Loucy (cell line): Measurements from ENCODE around the gene SH3PXD2A.

Source experiments
- H2AFZ ChIP-seq: fragments of 200-600 bp; sonication (generic); 2 replicates; pipeline ENCODE4 v1.6.0; 2016; ENCODE audit warnings: antibody characterized with exemption, mild to moderate bottlenecking, low read length, moderate library complexity
- H3F3A ChIP-seq: fragments of 200-600 bp; 2 replicates; pipeline ENCODE4 v1.6.0; 2016; ENCODE audit warnings: antibody characterized with exemption, low read depth, mild to moderate bottlenecking
- H3K27me3 ChIP-seq: fragments of 200-600 bp; sonication (generic); 2 replicates; pipeline ENCODE4 v1.6.1; 2014; ENCODE audit warnings: low read length, mild to moderate bottlenecking; ENCODE audit not compliant: insufficient read depth, poor library complexity, severe bottlenecking
- H3K36me3 ChIP-seq: fragments of 200-600 bp; sonication (generic); 2 replicates; pipeline ENCODE4 v1.6.1; 2016; ENCODE audit warnings: low read length; ENCODE audit not compliant: insufficient read depth
- H3K4me1 ChIP-seq: fragments of 200-600 bp; sonication (generic); 2 replicates; pipeline ENCODE4 v1.5.1; 2014; ENCODE audit warnings: low read length, mild to moderate bottlenecking; ENCODE audit not compliant: insufficient read depth, poor library complexity, severe bottlenecking
- H3K4me2 ChIP-seq: fragments of 200-600 bp; sonication (generic); 2 replicates; pipeline ENCODE4 v1.6.0; 2014; ENCODE audit warnings: antibody characterized with exemption, low read length, low read depth, mild to moderate bottlenecking; ENCODE audit not compliant: poor library complexity, severe bottlenecking
- H3K4me3 ChIP-seq: fragments of 200-600 bp; sonication (generic); 2 replicates; pipeline ENCODE4 v1.5.1; 2014; ENCODE audit warnings: low read length, mild to moderate bottlenecking, mixed read lengths; ENCODE audit not compliant: poor library complexity, severe bottlenecking
- H3K79me2 ChIP-seq: fragments of 200-600 bp; sonication (generic); 2 replicates; pipeline ENCODE4 v1.6.1; 2014; ENCODE audit warnings: low read length; ENCODE audit not compliant: insufficient read depth
- H3K9ac ChIP-seq: fragments of 200-600 bp; sonication (generic); 2 replicates; pipeline ENCODE4 v1.6.0; 2014; ENCODE audit warnings: mild to moderate bottlenecking, low read depth, low read length, moderate library complexity; ENCODE audit not compliant: poor library complexity, severe bottlenecking
- H3K9me2 ChIP-seq: fragments of 200-600 bp; sonication (generic); replicated peaks from 2 replicates; pipeline ENCODE4 v1.6.1; 2016; ENCODE audit warnings: low read depth, low read length, mixed read lengths
- H3K9me3 ChIP-seq: fragments of 200-600 bp; sonication (generic); 2 replicates; pipeline ENCODE4 v1.6.1; 2014; ENCODE audit warnings: mild to moderate bottlenecking, antibody characterized with exemption, low read length, low read depth; ENCODE audit not compliant: insufficient read depth
- H4K20me1 ChIP-seq: fragments of 200-600 bp; sonication (generic); 2 replicates; pipeline ENCODE4 v1.6.0; 2014; ENCODE audit warnings: antibody characterized with exemption, low read length, mild to moderate bottlenecking; ENCODE audit not compliant: insufficient read depth, poor library complexity, severe bottlenecking
- EZH2phosphoT487 ChIP-seq: fragments of 200-600 bp; IDR thresholded peaks from 2 replicates; pipeline ENCODE4 v1.6.1; 2018; ENCODE audit warnings: antibody characterized with exemption, mild to moderate bottlenecking, moderate library complexity, borderline replicate concordance
- TF ChIP-seq, protein P1 (sequence below): fragments of 200-600 bp; sonication (generic); conservative IDR thresholded peaks from 2 replicates; pipeline ENCODE4 v1.5.1; 2014; ENCODE audit warnings: mild to moderate bottlenecking, antibody characterized with exemption, low read length

Gene SH3PXD2A

GRCh38 chr10:103619424-103620351 is 235.7 kb downstream of the SH3PXD2A start:
- Histone ChIP-seq H3K4me2 (no peak overlapping the region), H3K36me3 (peaks cover 7% of the 10 kb centered on the region; the same call in 1 of the 2 replicates), H3K27me3 (no peaks in the 10 kb centered on the region)

DNA sequence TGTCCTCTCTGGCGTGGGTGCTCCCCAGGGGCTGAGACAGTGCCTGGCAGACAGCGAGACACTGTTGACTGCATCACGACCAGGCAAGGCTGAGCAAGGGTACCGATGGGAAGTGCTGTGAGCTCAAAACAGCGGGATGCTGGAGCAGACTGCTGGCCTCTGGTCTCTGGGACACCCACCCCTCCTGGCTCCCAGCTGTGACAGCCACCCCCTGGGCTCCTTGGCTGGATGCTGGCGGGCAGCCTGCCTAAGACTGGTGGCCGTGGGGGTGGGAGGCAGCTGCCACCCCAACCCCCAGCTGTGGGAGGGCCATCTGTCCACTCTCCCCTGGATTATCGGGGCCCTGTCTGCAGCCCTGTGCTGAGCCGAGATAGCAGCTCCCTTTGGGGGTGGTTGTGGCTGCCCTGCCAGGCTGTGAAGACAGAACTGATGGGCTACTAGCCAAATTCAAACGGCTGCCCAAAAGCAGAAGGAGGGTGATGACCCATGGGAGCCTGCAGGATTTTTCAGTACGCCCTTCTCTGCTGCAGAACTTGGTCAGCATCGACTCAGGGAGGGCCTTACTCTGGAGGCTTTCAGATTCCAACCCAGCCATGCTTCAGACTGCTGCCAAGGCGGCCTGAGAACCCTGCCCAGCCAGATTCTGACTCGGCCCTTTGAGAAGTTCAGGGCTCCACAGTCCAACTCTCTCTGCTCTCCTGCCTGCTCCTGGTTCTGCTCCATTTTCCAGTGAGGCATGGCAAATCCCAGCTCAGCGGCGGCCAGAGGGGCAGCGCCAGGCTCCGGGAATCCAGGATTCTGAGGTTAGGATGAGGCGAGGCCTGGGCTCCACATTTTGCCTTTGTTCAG is 236.6 kb downstream of the SH3PXD2A start:
- H2AFZ ChIP-seq, result no peak overlapping the region
- no peaks in the 10 kb centered on the region for H4K20me1 ChIP-seq
- no peaks in the 10 kb centered on the region for H3K9me3 ChIP-seq
- TF ChIP-seq, protein P1, sequence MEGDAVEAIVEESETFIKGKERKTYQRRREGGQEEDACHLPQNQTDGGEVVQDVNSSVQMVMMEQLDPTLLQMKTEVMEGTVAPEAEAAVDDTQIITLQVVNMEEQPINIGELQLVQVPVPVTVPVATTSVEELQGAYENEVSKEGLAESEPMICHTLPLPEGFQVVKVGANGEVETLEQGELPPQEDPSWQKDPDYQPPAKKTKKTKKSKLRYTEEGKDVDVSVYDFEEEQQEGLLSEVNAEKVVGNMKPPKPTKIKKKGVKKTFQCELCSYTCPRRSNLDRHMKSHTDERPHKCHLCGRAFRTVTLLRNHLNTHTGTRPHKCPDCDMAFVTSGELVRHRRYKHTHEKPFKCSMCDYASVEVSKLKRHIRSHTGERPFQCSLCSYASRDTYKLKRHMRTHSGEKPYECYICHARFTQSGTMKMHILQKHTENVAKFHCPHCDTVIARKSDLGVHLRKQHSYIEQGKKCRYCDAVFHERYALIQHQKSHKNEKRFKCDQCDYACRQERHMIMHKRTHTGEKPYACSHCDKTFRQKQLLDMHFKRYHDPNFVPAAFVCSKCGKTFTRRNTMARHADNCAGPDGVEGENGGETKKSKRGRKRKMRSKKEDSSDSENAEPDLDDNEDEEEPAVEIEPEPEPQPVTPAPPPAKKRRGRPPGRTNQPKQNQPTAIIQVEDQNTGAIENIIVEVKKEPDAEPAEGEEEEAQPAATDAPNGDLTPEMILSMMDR, result no peak
- no peak for TF ChIP-seq EZH2phosphoT487
- H3K36me3 ChIP-seq, result peaks cover 7% of the 10 kb centered on the region; the same call in 1 of the 2 replicates
- H3K79me2 ChIP-seq, result no peaks in the 10 kb centered on the region
- H3F3A ChIP-seq, result no peaks in the 10 kb centered on the region
- no peaks in the 10 kb centered on the region for H3K27me3 ChIP-seq
- H3K4me3 ChIP-seq, result no peak overlapping the region
- H3K9ac ChIP-seq, result no peak overlapping the region
- H3K4me2 ChIP-seq, result no peak overlapping the region
- H3K9me2 ChIP-seq, result no peaks in the 10 kb centered on the region
- no peaks in the 10 kb centered on the region for H3K4me1 ChIP-seq

More at GRCh38 chr10:103619424-103620351, 235.7 kb downstream of the SH3PXD2A start:
- Histone ChIP-seq H4K20me1 (no peaks in the 10 kb centered on the region), H3K4me3 (no peak overlapping the region), H3K79me2 (no peaks in the 10 kb centered on the region), H3F3A (no peaks in the 10 kb centered on the region), H3K9ac (no peak overlapping the region), H2AFZ (no peak overlapping the region), H3K4me1 (no peaks in the 10 kb centered on the region), H3K9me2 (no peaks in the 10 kb centered on the region), H3K9me3 (no peaks in the 10 kb centered on the region)
- TF ChIP-seq, protein P1, result no peak
- no peak for TF ChIP-seq EZH2phosphoT487

- no peaks in the 10 kb centered on the region for H3F3A ChIP-seq
- no peak overlapping the region for H3K4me3 ChIP-seq
- H3K9ac ChIP-seq, result no peak overlapping the region
- peaks cover 7% of the 10 kb centered on the region; the same call in 1 of the 2 replicates for H3K36me3 ChIP-seq
- H3K79me2 ChIP-seq, result no peaks in the 10 kb centered on the region
- H3K9me3 ChIP-seq, result no peaks in the 10 kb centered on the region
- H3K4me2 ChIP-seq, result no peak overlapping the region
- no peaks in the 10 kb centered on the region for H4K20me1 ChIP-seq
- no peaks in the 10 kb centered on the region for H3K27me3 ChIP-seq
- TF ChIP-seq, protein P1, result no peak
- no peak for TF ChIP-seq EZH2phosphoT487
- H3K4me1 ChIP-seq, result no peaks in the 10 kb centered on the region
- H2AFZ ChIP-seq, result no peak overlapping the region
- H3K9me2 ChIP-seq, result no peaks in the 10 kb centered on the region
These were observed 237.6 kb downstream of the SH3PXD2A start for GRCh38 chr10:103617602-103618385.
